ENCODE results near the gene M1AP. TPM values are rescaled to one million over a fixed set of nuclear protein-coding genes. Genes with fewer than 3 reads are reported as not detected.

Gene M1AP
- total RNA-seq, 1 experiment from 2014 or later: not detected

- intact Hi-C loops (cut with micrococcal nuclease; ENCODE audit: unreplicated experiment): no loop called here
- H3K27me3 ChIP-seq (ENCODE audit: control insufficient read depth, insufficient read depth, low read length): no peaks in the 10 kb centered on the region
- POLR2A ChIA-PET: no interaction called here
- CTCF ChIA-PET: no interaction called here
- ATAC-seq (no peak), DNase-seq (ENCODE audit: low read depth, low spot score) (no peak)
- in situ Hi-C loops (cut with HindIII; ENCODE audit: low pct_unique_long_range_greater_than_20kb, low sequenced_read_pairs): no loop called here
- peaks cover 3% of the 10 kb centered on the region for H3K36me3 ChIP-seq (ENCODE audit: control insufficient read depth, insufficient read depth, low read length)
- H3K4me1 ChIP-seq (ENCODE audit: control insufficient read depth, insufficient read depth, low read length): peaks cover 6% of the 10 kb centered on the region
- H3K4me3 ChIP-seq (ENCODE audit: low read depth in 2 of 2, low read length in 2 of 2): no peak overlapping the region
- no peak overlapping the region for H3K27ac ChIP-seq (ENCODE audit: low read length)
- no TSS peak for BruUV-seq (replicated peaks)
- TF ChIP-seq REST (IDR thresholded peaks at IDR 0.05; ENCODE audit: insufficient read depth in 1 of 2, low read depth in 2 of 2, low read length in 1 of 2): no peak
- no peaks in the 10 kb centered on the region for H3K9me3 ChIP-seq (ENCODE audit: control insufficient read depth, insufficient read depth, low read depth, low read length)
These were observed 123.0 kb downstream of the M1AP start for GRCh38 chr2:74524955-74525716.

GRCh38 chr2:74524005-74524404, 124.1 kb downstream of the M1AP start:
- POLR2A ChIA-PET: no interaction called here
- no peak for DNase-seq (ENCODE audit: low read depth, low spot score)

More at GRCh38 chr2:74524005-74524404, 124.1 kb downstream of the M1AP start:
- no peak overlapping the region for H3K4me3 ChIP-seq (ENCODE audit: low read depth in 2 of 2, low read length in 2 of 2)
- no peaks in the 10 kb centered on the region for H3K27me3 ChIP-seq (ENCODE audit: control insufficient read depth, insufficient read depth, low read length)
- H3K36me3 ChIP-seq (ENCODE audit: control insufficient read depth, insufficient read depth, low read length): no peaks in the 10 kb centered on the region; the same call in none of the 2 replicates
- TF ChIP-seq SIN3A (IDR thresholded peaks at IDR 0.05; ENCODE audit: borderline replicate concordance, insufficient read depth, low read depth, low read length) (no peak), TCF7L2 (IDR thresholded peaks at IDR 0.05; ENCODE audit: low read depth, low read length) (no peak), POLR2AphosphoS5 (IDR thresholded peaks at IDR 0.05; ENCODE audit: low read depth, low read length) (no peak), CTCF (IDR thresholded peaks at IDR 0.05) (no peak), REST (IDR thresholded peaks at IDR 0.05; ENCODE audit: insufficient read depth in 1 of 2, low read depth in 2 of 2, low read length in 1 of 2) (no peak)
- in situ Hi-C loops (cut with HindIII; ENCODE audit: low pct_unique_long_range_greater_than_20kb, low sequenced_read_pairs) (no loop called here), intact Hi-C loops (cut with micrococcal nuclease; ENCODE audit: unreplicated experiment) (no loop called here)
- ATAC-seq: no peak
- H3K27ac ChIP-seq (ENCODE audit: low read length): no peak overlapping the region
- peaks cover 6% of the 10 kb centered on the region for H3K4me1 ChIP-seq (ENCODE audit: control insufficient read depth, insufficient read depth, low read length)
- CTCF ChIA-PET: no interaction called here
- no TSS peak for BruUV-seq (replicated peaks)
- no peaks in the 10 kb centered on the region for H3K9me3 ChIP-seq (ENCODE audit: control insufficient read depth, insufficient read depth, low read depth, low read length)

Measured in Panc1 (cell line).